ENCODE measurements around the gene FNDC11.

FNDC11 gene

GRCh38 chr20:63594043-63594561 lies 40.1 kb downstream of the FNDC11 start:
- Histone ChIP-seq H3K4me3 (replicated peaks; ENCODE audit: low read depth, low read length) (no peak overlapping the region), H3K27me3 (replicated peaks; ENCODE audit: control insufficient read depth, insufficient read depth, low read length) (no peaks in the 10 kb centered on the region), H3K36me3 (ENCODE audit: control insufficient read depth, insufficient read depth, low read length) (peaks cover 13% of the 10 kb centered on the region)
- TF ChIP-seq CTCF (IDR thresholded peaks at IDR 0.05; ENCODE audit: insufficient read depth, low read length, poor library complexity, severe bottlenecking), result no peak
- DNase-seq (ENCODE audit: extremely low read depth, insufficient read length), result no peak

GRCh38 chr20:63595416-63596127 lies 41.6 kb downstream of the FNDC11 start:
- Histone ChIP-seq H3K27me3 (replicated peaks; ENCODE audit: control insufficient read depth, insufficient read depth, low read length) (no peaks in the 10 kb centered on the region), H3K36me3 (ENCODE audit: control insufficient read depth, insufficient read depth, low read length) (peaks cover 13% of the 10 kb centered on the region), H3K4me3 (replicated peaks; ENCODE audit: low read depth, low read length) (no peak overlapping the region)
- no peak for TF ChIP-seq CTCF (IDR thresholded peaks at IDR 0.05; ENCODE audit: insufficient read depth, low read length, poor library complexity, severe bottlenecking)
- DNase-seq (ENCODE audit: extremely low read depth, insufficient read length), result no peak

GRCh38 chr20:63596423-63596822 lies 42.5 kb downstream of the FNDC11 start:
- Histone ChIP-seq H3K36me3 (ENCODE audit: control insufficient read depth, insufficient read depth, low read length) (peaks cover 16% of the 10 kb centered on the region), H3K4me3 (replicated peaks; ENCODE audit: low read depth, low read length) (no peak overlapping the region), H3K27me3 (replicated peaks; ENCODE audit: control insufficient read depth, insufficient read depth, low read length) (no peaks in the 10 kb centered on the region)
- TF ChIP-seq CTCF (IDR thresholded peaks at IDR 0.05; ENCODE audit: insufficient read depth, low read length, poor library complexity, severe bottlenecking), result no peak
- DNase-seq (ENCODE audit: extremely low read depth, insufficient read length), result no peak

- H3K36me3 ChIP-seq (ENCODE audit: control insufficient read depth, insufficient read depth, low read length), result peaks cover 20% of the 10 kb centered on the region
- H3K4me3 ChIP-seq (replicated peaks; ENCODE audit: low read depth, low read length), result no peak overlapping the region
- no peak for TF ChIP-seq CTCF (IDR thresholded peaks at IDR 0.05; ENCODE audit: insufficient read depth, low read length, poor library complexity, severe bottlenecking)
- DNase-seq (ENCODE audit: extremely low read depth, insufficient read length), result no peak
- H3K27me3 ChIP-seq (replicated peaks; ENCODE audit: control insufficient read depth, insufficient read depth, low read length), result no peaks in the 10 kb centered on the region
Measured at GRCh38 chr20:63597651-63598478, 43.9 kb downstream of the FNDC11 start.

- Histone ChIP-seq H3K36me3 (ENCODE audit: control insufficient read depth, insufficient read depth, low read length) (peaks cover 21% of the 10 kb centered on the region), H3K27me3 (replicated peaks; ENCODE audit: control insufficient read depth, insufficient read depth, low read length) (no peaks in the 10 kb centered on the region), H3K4me3 (replicated peaks; ENCODE audit: low read depth, low read length) (no peak overlapping the region)
- TF ChIP-seq CTCF (IDR thresholded peaks at IDR 0.05; ENCODE audit: insufficient read depth, low read length, poor library complexity, severe bottlenecking), result no peak
- DNase-seq (ENCODE audit: extremely low read depth, insufficient read length), result no peak
Measured at GRCh38 chr20:63598479-63599395, 44.8 kb downstream of the FNDC11 start.
